ENCODE results near the gene AP4M1.

DNA sequence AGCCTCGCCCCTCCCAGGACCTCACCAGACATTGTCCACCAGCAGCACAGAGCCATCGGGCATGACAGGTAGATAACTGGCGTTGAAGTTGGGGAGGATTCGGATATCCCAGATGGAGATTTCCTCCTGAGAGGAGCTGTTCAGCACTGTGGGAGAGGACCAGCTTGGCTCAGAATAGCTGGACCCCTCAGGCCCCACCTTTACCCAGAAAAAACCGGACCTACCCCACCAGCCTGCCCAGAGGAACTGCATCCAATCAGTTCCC lies 55.6 kb downstream of the AP4M1 start:
- TF ChIP-seq POLR2A (IDR thresholded peaks at IDR 0.05) (no peak), POLR2AphosphoS5 (IDR thresholded peaks at IDR 0.05) (no peak), EP300 (IDR thresholded peaks at IDR 0.05; ENCODE audit: low read depth) (no peak)
- TF ChIP-seq, protein P1, sequence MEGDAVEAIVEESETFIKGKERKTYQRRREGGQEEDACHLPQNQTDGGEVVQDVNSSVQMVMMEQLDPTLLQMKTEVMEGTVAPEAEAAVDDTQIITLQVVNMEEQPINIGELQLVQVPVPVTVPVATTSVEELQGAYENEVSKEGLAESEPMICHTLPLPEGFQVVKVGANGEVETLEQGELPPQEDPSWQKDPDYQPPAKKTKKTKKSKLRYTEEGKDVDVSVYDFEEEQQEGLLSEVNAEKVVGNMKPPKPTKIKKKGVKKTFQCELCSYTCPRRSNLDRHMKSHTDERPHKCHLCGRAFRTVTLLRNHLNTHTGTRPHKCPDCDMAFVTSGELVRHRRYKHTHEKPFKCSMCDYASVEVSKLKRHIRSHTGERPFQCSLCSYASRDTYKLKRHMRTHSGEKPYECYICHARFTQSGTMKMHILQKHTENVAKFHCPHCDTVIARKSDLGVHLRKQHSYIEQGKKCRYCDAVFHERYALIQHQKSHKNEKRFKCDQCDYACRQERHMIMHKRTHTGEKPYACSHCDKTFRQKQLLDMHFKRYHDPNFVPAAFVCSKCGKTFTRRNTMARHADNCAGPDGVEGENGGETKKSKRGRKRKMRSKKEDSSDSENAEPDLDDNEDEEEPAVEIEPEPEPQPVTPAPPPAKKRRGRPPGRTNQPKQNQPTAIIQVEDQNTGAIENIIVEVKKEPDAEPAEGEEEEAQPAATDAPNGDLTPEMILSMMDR (IDR thresholded peaks at IDR 0.05), result no peak
